ENCODE measurements around the gene PRG2. TPM values are rescaled to one million over a fixed set of nuclear protein-coding genes. Genes with fewer than 3 reads are reported as not detected.

PRG2 gene
- total RNA-seq, 1 donor from 2014 or later = 0.33 TPM

- Histone ChIP-seq H3K27me3 (ENCODE audit: control insufficient read depth, insufficient read depth, low read length) (peaks cover 2% of the 10 kb centered on the region), H3K36me3 (ENCODE audit: control insufficient read depth, insufficient read depth, low read length) (no peaks in the 10 kb centered on the region), H3K4me3 (ENCODE audit: low read depth, low read length) (no peak overlapping the region)
- DNase-seq (ENCODE audit: low read depth) = no peak
- TF ChIP-seq, protein P1, sequence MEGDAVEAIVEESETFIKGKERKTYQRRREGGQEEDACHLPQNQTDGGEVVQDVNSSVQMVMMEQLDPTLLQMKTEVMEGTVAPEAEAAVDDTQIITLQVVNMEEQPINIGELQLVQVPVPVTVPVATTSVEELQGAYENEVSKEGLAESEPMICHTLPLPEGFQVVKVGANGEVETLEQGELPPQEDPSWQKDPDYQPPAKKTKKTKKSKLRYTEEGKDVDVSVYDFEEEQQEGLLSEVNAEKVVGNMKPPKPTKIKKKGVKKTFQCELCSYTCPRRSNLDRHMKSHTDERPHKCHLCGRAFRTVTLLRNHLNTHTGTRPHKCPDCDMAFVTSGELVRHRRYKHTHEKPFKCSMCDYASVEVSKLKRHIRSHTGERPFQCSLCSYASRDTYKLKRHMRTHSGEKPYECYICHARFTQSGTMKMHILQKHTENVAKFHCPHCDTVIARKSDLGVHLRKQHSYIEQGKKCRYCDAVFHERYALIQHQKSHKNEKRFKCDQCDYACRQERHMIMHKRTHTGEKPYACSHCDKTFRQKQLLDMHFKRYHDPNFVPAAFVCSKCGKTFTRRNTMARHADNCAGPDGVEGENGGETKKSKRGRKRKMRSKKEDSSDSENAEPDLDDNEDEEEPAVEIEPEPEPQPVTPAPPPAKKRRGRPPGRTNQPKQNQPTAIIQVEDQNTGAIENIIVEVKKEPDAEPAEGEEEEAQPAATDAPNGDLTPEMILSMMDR (IDR thresholded peaks at IDR 0.05; ENCODE audit: insufficient read depth, low read length, poor library complexity, severe bottlenecking) = no peak
These were observed 34.2 kb downstream of the PRG2 start for GRCh38 chr11:57356268-57356667.

DNA sequence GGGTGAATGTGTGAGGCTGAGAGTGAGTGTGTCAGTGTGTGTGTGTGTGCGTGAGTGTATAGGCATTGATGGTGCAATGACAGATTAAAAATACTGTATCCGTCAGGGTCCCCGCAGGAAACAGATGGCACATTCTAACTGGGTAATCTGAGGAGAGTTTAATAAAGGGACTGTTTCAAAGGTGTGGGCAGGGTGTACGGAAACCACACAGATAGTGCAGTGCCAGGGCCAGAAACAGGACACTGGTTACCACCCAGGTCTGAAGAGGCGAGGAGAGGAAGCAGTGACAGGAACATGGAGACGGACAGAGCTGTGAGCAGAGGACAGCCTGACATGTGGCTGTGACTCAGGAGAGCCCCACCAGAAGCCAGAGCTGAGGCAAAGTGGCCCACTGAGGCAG is 35.8 kb downstream of the PRG2 start:
- TF ChIP-seq, protein P1 (IDR thresholded peaks at IDR 0.05; ENCODE audit: insufficient read depth, low read length, poor library complexity, severe bottlenecking) = no peak
- Histone ChIP-seq H3K4me3 (ENCODE audit: low read depth, low read length) (no peak overlapping the region), H3K36me3 (ENCODE audit: control insufficient read depth, insufficient read depth, low read length) (no peaks in the 10 kb centered on the region), H3K27me3 (ENCODE audit: control insufficient read depth, insufficient read depth, low read length) (peaks cover 2% of the 10 kb centered on the region)
- no peak for DNase-seq (ENCODE audit: low read depth)

DNA sequence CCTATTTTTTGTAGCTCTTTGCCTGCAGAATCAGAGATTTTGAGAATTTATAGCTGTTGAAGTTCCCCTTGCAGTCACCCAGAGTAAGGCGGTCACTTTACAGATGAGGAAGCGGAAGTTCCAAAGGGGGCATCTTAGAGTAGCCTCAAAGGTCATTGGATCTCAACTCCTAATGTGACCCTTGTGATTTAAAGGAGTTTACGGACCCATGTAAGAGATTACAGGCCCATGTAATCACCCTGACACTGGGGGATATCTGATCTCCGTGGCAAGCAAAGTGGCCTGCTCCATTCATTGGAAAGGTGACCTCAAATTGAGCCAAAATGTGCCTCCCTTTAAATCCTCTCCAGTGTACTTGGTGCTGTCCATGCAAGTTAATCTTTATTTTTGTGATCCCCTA is 36.6 kb downstream of the PRG2 start:
- Histone ChIP-seq H3K4me3 (ENCODE audit: low read depth, low read length) (no peak overlapping the region), H3K36me3 (ENCODE audit: control insufficient read depth, insufficient read depth, low read length) (no peaks in the 10 kb centered on the region), H3K27me3 (ENCODE audit: control insufficient read depth, insufficient read depth, low read length) (peaks cover 2% of the 10 kb centered on the region)
- TF ChIP-seq, protein P1 (IDR thresholded peaks at IDR 0.05; ENCODE audit: insufficient read depth, low read length, poor library complexity, severe bottlenecking) = no peak
- no peak for DNase-seq (ENCODE audit: low read depth)

- DNase-seq (ENCODE audit: low read depth) = no peak
- no peak overlapping the region for H3K4me3 ChIP-seq (ENCODE audit: low read depth, low read length)
- no peaks in the 10 kb centered on the region for H3K36me3 ChIP-seq (ENCODE audit: control insufficient read depth, insufficient read depth, low read length)
- TF ChIP-seq, protein P1 (IDR thresholded peaks at IDR 0.05; ENCODE audit: insufficient read depth, low read length, poor library complexity, severe bottlenecking) = no peak
- H3K27me3 ChIP-seq (ENCODE audit: control insufficient read depth, insufficient read depth, low read length) = peaks cover 2% of the 10 kb centered on the region
These were observed 37.0 kb downstream of the PRG2 start for GRCh38 chr11:57353446-57353845.

- Histone ChIP-seq H3K27me3 (ENCODE audit: control insufficient read depth, insufficient read depth, low read length) (peaks cover 2% of the 10 kb centered on the region), H3K4me3 (ENCODE audit: low read depth, low read length) (no peak overlapping the region), H3K36me3 (ENCODE audit: control insufficient read depth, insufficient read depth, low read length) (no peaks in the 10 kb centered on the region)
- TF ChIP-seq, protein P1 (IDR thresholded peaks at IDR 0.05; ENCODE audit: insufficient read depth, low read length, poor library complexity, severe bottlenecking) = no peak
- no peak for DNase-seq (ENCODE audit: low read depth)
These were observed 37.4 kb downstream of the PRG2 start for GRCh38 chr11:57353036-57353435.

GRCh38 chr11:57349491-57350274 is 40.8 kb downstream of the PRG2 start:
- H3K4me3 ChIP-seq (ENCODE audit: low read depth, low read length) = no peak overlapping the region
- TF ChIP-seq, protein P1 (IDR thresholded peaks at IDR 0.05; ENCODE audit: insufficient read depth, low read length, poor library complexity, severe bottlenecking) = peak; percentile 90
- peak; percentile 14 for DNase-seq (ENCODE audit: low read depth)

More at GRCh38 chr11:57349491-57350274, 40.8 kb downstream of the PRG2 start:
- Histone ChIP-seq H3K36me3 (ENCODE audit: control insufficient read depth, insufficient read depth, low read length) (no peaks in the 10 kb centered on the region), H3K27me3 (ENCODE audit: control insufficient read depth, insufficient read depth, low read length) (peaks cover 2% of the 10 kb centered on the region)

All from kidney epithelial cell (primary cell).